NCI-H1105 (cell line): ENCODE measurements around the gene TTLL11.
"Not testable (repeated sequence)": the region's sequence is repeated elsewhere in the genome, so short reads cannot be mapped to it uniquely, and the experiment has no call there.

Experiments used
- DNase-seq: peaks from one replicate; lab custom pipeline; 2025; lab: John Stamatoyannopoulos, UW

The TTLL11 gene

GRCh38 chr9:121814594-121814993, 278.5 kb downstream of the TTLL11 start:
- DNase-seq, result no peak

GRCh38 chr9:121813519-121814210, 279.4 kb downstream of the TTLL11 start:
- no peak for DNase-seq

- no peak for DNase-seq
Observed at GRCh38 chr9:121812159-121812735, 280.9 kb downstream of the TTLL11 start.

GRCh38 chr9:121811751-121812150, 281.4 kb downstream of the TTLL11 start:
- DNase-seq, result no peak

- DNase-seq, result no peak
Observed at GRCh38 chr9:121811140-121811539, 282.0 kb downstream of the TTLL11 start.

- DNase-seq, result no peak
Observed at GRCh38 chr9:121810489-121810888, 282.6 kb downstream of the TTLL11 start.

- DNase-seq, result no peak
Observed at GRCh38 chr9:121809356-121810050, 283.6 kb downstream of the TTLL11 start.

- no peak for DNase-seq
Observed at GRCh38 chr9:121808781-121809180, 284.3 kb downstream of the TTLL11 start.

GRCh38 chr9:121807823-121808278, 285.3 kb downstream of the TTLL11 start:
- no peak for DNase-seq

GRCh38 chr9:121807069-121807822, 285.9 kb downstream of the TTLL11 start:
- DNase-seq, result no peak

- DNase-seq, result no peak
Observed at GRCh38 chr9:121802753-121803152, 290.4 kb downstream of the TTLL11 start.

GRCh38 chr9:121801579-121801978, 291.5 kb downstream of the TTLL11 start:
- no peak for DNase-seq

GRCh38 chr9:121800376-121800775, 292.7 kb downstream of the TTLL11 start:
- no peak for DNase-seq

- DNase-seq, result no peak
Observed at GRCh38 chr9:121798941-121799340, 294.2 kb downstream of the TTLL11 start.

GRCh38 chr9:121797081-121797480, 296.0 kb downstream of the TTLL11 start:
- DNase-seq, result no peak

- DNase-seq, result not testable (repeated sequence)
Observed at GRCh38 chr9:121794334-121794733, 298.8 kb downstream of the TTLL11 start.

- DNase-seq, result not testable (repeated sequence)
Observed at GRCh38 chr9:121792476-121792875, 300.6 kb downstream of the TTLL11 start.

- DNase-seq, result no peak
Observed at GRCh38 chr9:121790841-121791240, 302.3 kb downstream of the TTLL11 start.

- no peak for DNase-seq
Observed at GRCh38 chr9:121788686-121789366, 304.3 kb downstream of the TTLL11 start.

- DNase-seq, result no peak
Observed at GRCh38 chr9:121786998-121787422, 306.1 kb downstream of the TTLL11 start.

GRCh38 chr9:121786543-121786948, 306.6 kb downstream of the TTLL11 start:
- no peak for DNase-seq
